Heart left ventricle (tissue), 16 donors: Measurements from ENCODE around the gene SLIT3. TPM values are rescaled to one million over a fixed set of nuclear protein-coding genes. Genes with fewer than 3 reads are reported as not detected.

ENCODE experiments used
- ATAC-seq, 4 donors: fragments of 200-7000 bp; cut with Tn5 transposase; one replicate each; pipeline ENCODE4 v1.9.1; 2020 to 2022; ENCODE audit warnings: moderate library complexity in 4 of 4, mild to moderate bottlenecking in 3 of 4, moderate number of reproducible peaks in 1 of 4
- DNase-seq, 5 donors: peaks; one replicate each; pipeline ENCODE4 v3.0.0-alpha.2; 2020
- H3K27ac ChIP-seq, 12 donors: fragments of 200-600 bp; sonication (generic) in 4 of 12; one replicate each; pipeline versions ENCODE4 v1.5.0 to v1.8.0; 2016 to 2022; ENCODE audit warnings: mild to moderate bottlenecking in 2 of 12
- H3K27me3 ChIP-seq, 9 donors: fragments of 200-600 bp; sonication (generic) in 2 of 9; one replicate each; pipeline versions ENCODE4 v1.5.1 to v1.8.0; 2016 to 2022; ENCODE audit warnings: mild to moderate bottlenecking in 3 of 9
- H3K36me3 ChIP-seq, 9 donors: fragments of 200-600 bp; sonication (generic) in 2 of 9; one replicate each; pipeline versions ENCODE4 v1.5.0 to v1.8.0; 2018 to 2022; ENCODE audit warnings: mild to moderate bottlenecking in 2 of 9
- H3K4me1 ChIP-seq, 12 donors: fragments of 200-600 bp; sonication (generic) in 4 of 12; one replicate each; pipeline versions ENCODE4 v1.5.0 to v1.8.0; 2016 to 2022; ENCODE audit warnings: mild to moderate bottlenecking in 3 of 12
- H3K4me3 ChIP-seq, 12 donors: fragments of 200-600 bp; sonication (generic) in 4 of 12; one replicate each; pipeline versions ENCODE4 v1.5.0 to v1.8.0; 2017 to 2022; ENCODE audit warnings: mild to moderate bottlenecking in 9 of 12, moderate library complexity in 4 of 12
- H3K9me3 ChIP-seq, 12 donors: fragments of 200-600 bp; sonication (generic) in 4 of 12; one replicate each; pipeline versions ENCODE4 v1.5.0 to v1.8.0; 2016 to 2022; ENCODE audit warnings: mild to moderate bottlenecking in 1 of 12
- CTCF ChIP-seq, 12 donors: fragments of 200-600 bp; sonication (generic) in 4 of 12; IDR thresholded peaks; one replicate each; pipeline versions ENCODE4 v1.5.0 to v1.8.0; 2018 to 2022; ENCODE audit warnings: antibody characterized with exemption in 12 of 12, mild to moderate bottlenecking in 5 of 12
- POLR2A ChIP-seq, 2 donors: fragments of 450-650 bp; IDR thresholded peaks; one replicate each; pipeline ENCODE4 v1.6.1; 2017; ENCODE audit warnings: antibody characterized with exemption in 2 of 2, mild to moderate bottlenecking in 2 of 2, moderate library complexity in 2 of 2
- WGBS, 4 donors: extraction: QIAGEN DNeasy Blood & Tissue Kit in 2 of 4; methylation state at CpG; one replicate each; pipeline versions ENCODE4 v1.1.5 to v1.1.7; 2013 to 2018; 5-methylcytosine and 5-hydroxymethylcytosine counted together
- intact Hi-C, 10 donors: fragments of 100-400 bp; cut with DNase I; formaldehyde crosslinking; loops; one replicate each; pipeline versions ENCODE4 v1.11.1 to v1.14.2; 2022
- polyA plus RNA-seq, 2 donors: library from polyadenylated mRNA; stranded (reverse); fragments of 200-250 nt; gene quantifications; one replicate each; pipeline ENCODE4 v1.2.3, GENCODE V29; 2013
- total RNA-seq, 9 donors: library from RNA; depleted of rRNA in 2 of 9; stranded (reverse); fragments of >200 nt in 2 of 9; fragmentation: NEBNext Ultra II Directional in 3 of 9; extraction: Animal tissue kit (Norgen Biotek cat#: 25700) in 3 of 9; gene quantifications; one replicate each; pipeline versions ENCODE4 v1.1.0 to v1.2.4, GENCODE V29; 2016 to 2023
- donor health status: ischemic (EF 13 %, LVEDD 7.1; RV severe dilation, severe dysfunction).
- donor health status: healthy with polysubstance abuse.
- donor health status: DM: no; HTN: yes; CAD: no.
- donor health status: DM: no; HTN: no; CAD: no.
- donor health status: ischemic (EF 25% LVEDD 6.9; RV normal size, moderate dysfunction).
- donor health status: ischemic (EF 25% LVEDD 5.7; RV mildly dilated, moderate dysfunction).
- donor health status: healthy.
- donor health status: DM: yes; HTN: yes; CAD: no.
- donor health status: ischemic (EF 35%, LVEDD 5.7; RV mildly dilated, moderate dysfunction).
- donor health status: nonischemic (EF 11% LVEDD 7.7; RV severe dilation, severe dysfunction).
- donor health status: DM: yes; HTN: yes; CAD: no.
- donor health status: PGD.
- donor health status: ischemic (EF 29% LVEDD 5.4; RV normal size, mild dysfunction).
- donor health status: nonischemic (EF 23%, LVEDD 6.1; RV moderate dilation, normal function).

SLIT3 gene
- total and polyA plus RNA-seq, 11 donors: 2.3 to 40.3 (median 14.4) TPM

GRCh38 chr5:168695301-168695835 is 605.6 kb downstream of the SLIT3 start:
- peaks cover 0 to 40% (median 11%) of the 10 kb centered on the region in 12 donors for H3K4me1 ChIP-seq
- ATAC-seq: no peak
- no peak overlapping the region for H3K4me3 ChIP-seq
- TF ChIP-seq POLR2A (IDR thresholded peaks at IDR 0.05) (no peak), CTCF (IDR thresholded peaks at IDR 0.05) (no peak)
- peak overlapping the region in 2 of 12 donors; percentile 3 to 60 for H3K27ac ChIP-seq
- WGBS, 4 donors: 78 to 83% (median 80%) methylated on average over 5 of the region's 5 CpGs
- no peaks in the 10 kb centered on the region for H3K27me3 ChIP-seq
- H3K36me3 ChIP-seq: no peaks in the 10 kb centered on the region
- H3K9me3 ChIP-seq: no peaks in the 10 kb centered on the region
- DNase-seq: no peak
- intact Hi-C loops: no loop called here

GRCh38 chr5:168694289-168694688 is 606.6 kb downstream of the SLIT3 start:
- no peaks in the 10 kb centered on the region for H3K27me3 ChIP-seq
- WGBS, 4 donors: 96 to 100% (median 98%) methylated on average over 1 of the region's 1 CpG
- intact Hi-C loops: no loop called here
- H3K27ac ChIP-seq: no peak overlapping the region
- no peak overlapping the region for H3K4me3 ChIP-seq
- peaks cover 0 to 34% (median 10%) of the 10 kb centered on the region in 12 donors for H3K4me1 ChIP-seq
- no peak for ATAC-seq
- DNase-seq: no peak
- H3K36me3 ChIP-seq: no peaks in the 10 kb centered on the region
- no peaks in the 10 kb centered on the region for H3K9me3 ChIP-seq
- TF ChIP-seq CTCF (IDR thresholded peaks at IDR 0.05) (no peak), POLR2A (IDR thresholded peaks at IDR 0.05) (no peak)

- Histone ChIP-seq H3K4me3 (no peak overlapping the region), H3K27me3 (no peaks in the 10 kb centered on the region), H3K27ac (no peak overlapping the region), H3K36me3 (no peaks in the 10 kb centered on the region), H3K9me3 (no peaks in the 10 kb centered on the region), H3K4me1 (peaks cover 0 to 31% (median 8%) of the 10 kb centered on the region in 12 donors)
- intact Hi-C loops: no loop called here
- no peak for ATAC-seq
- DNase-seq: no peak
- 72 to 88% (median 77%) methylated on average over 3 of the region's 3 CpGs for WGBS, 4 donors
- no peak for TF ChIP-seq POLR2A (IDR thresholded peaks at IDR 0.05)
Observed at GRCh38 chr5:168693883-168694282, 607.1 kb downstream of the SLIT3 start.

- no peak for TF ChIP-seq CTCF (IDR thresholded peaks at IDR 0.05)
- no peak for TF ChIP-seq POLR2A (IDR thresholded peaks at IDR 0.05)
- no peaks in the 10 kb centered on the region for H3K27me3 ChIP-seq
Observed at GRCh38 chr5:168693297-168693696, 607.6 kb downstream of the SLIT3 start.

GRCh38 chr5:168691891-168692290 is 609.0 kb downstream of the SLIT3 start:
- WGBS, 4 donors: 85 to 95% (median 88%) methylated on average over 4 of the region's 4 CpGs
- DNase-seq (no peak), ATAC-seq (no peak)
- Histone ChIP-seq H3K9me3 (no peaks in the 10 kb centered on the region), H3K4me1 (peaks cover 0 to 11% (median 0%) of the 10 kb centered on the region in 12 donors), H3K27me3 (no peaks in the 10 kb centered on the region), H3K27ac (no peak overlapping the region), H3K36me3 (no peaks in the 10 kb centered on the region), H3K4me3 (no peak overlapping the region)
- TF ChIP-seq POLR2A (IDR thresholded peaks at IDR 0.05) (no peak), CTCF (IDR thresholded peaks at IDR 0.05) (no peak)
- intact Hi-C loops: no loop called here

More at GRCh38 chr5:168693297-168693696, 607.6 kb downstream of the SLIT3 start:
- intact Hi-C loops: no loop called here
- Histone ChIP-seq H3K36me3 (no peaks in the 10 kb centered on the region), H3K9me3 (no peaks in the 10 kb centered on the region), H3K4me1 (peaks cover 0 to 25% (median 5%) of the 10 kb centered on the region in 12 donors), H3K27ac (no peak overlapping the region), H3K4me3 (no peak overlapping the region)
- ATAC-seq (no peak), DNase-seq (no peak)
- WGBS, 4 donors: 78 to 89% (median 84%) methylated on average over 5 of the region's 5 CpGs
